ENCODE results near the gene RASSF7.

- no peak for TF ChIP-seq EZH2 (IDR thresholded peaks at IDR 0.05; ENCODE audit: borderline replicate concordance, low read length)
- TF ChIP-seq, protein P1, sequence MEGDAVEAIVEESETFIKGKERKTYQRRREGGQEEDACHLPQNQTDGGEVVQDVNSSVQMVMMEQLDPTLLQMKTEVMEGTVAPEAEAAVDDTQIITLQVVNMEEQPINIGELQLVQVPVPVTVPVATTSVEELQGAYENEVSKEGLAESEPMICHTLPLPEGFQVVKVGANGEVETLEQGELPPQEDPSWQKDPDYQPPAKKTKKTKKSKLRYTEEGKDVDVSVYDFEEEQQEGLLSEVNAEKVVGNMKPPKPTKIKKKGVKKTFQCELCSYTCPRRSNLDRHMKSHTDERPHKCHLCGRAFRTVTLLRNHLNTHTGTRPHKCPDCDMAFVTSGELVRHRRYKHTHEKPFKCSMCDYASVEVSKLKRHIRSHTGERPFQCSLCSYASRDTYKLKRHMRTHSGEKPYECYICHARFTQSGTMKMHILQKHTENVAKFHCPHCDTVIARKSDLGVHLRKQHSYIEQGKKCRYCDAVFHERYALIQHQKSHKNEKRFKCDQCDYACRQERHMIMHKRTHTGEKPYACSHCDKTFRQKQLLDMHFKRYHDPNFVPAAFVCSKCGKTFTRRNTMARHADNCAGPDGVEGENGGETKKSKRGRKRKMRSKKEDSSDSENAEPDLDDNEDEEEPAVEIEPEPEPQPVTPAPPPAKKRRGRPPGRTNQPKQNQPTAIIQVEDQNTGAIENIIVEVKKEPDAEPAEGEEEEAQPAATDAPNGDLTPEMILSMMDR (conservative IDR thresholded peaks at IDR 0.05 in 1 of 2, IDR thresholded peaks at IDR 0.05 in 1 of 2; ENCODE audit: extremely low read depth in 1 of 2, insufficient read depth in 1 of 2, low read depth in 1 of 2, low read length in 2 of 2), result no peak
Observed at GRCh38 chr11:569158-569885, 8.6 kb downstream of the RASSF7 start.

Measured in mammary epithelial cell (primary cell).